ENCODE results near the gene SUCO.
"Not testable (repeated sequence)": the region's sequence is repeated elsewhere in the genome, so short reads cannot be mapped to it uniquely, and the experiment has no call there.

Gene SUCO

GRCh38 chr1:172532700-172533512, at the start of gene SUCO:
Gene SUCO, plus strand, starts transcription at chr1:172533150. Its CDS starts 286 bp downstream, at chr1:172533436.
- DNase-seq (ENCODE audit: low read depth), result peak; percentile 97

GRCh38 chr1:172483448-172483847, 49.5 kb upstream of the SUCO start:
- DNase-seq (ENCODE audit: low read depth), result no peak

- no peak for DNase-seq (ENCODE audit: low read depth)
Observed at GRCh38 chr1:172484252-172484651, 48.7 kb upstream of the SUCO start.

GRCh38 chr1:172485626-172486025, 47.3 kb upstream of the SUCO start:
- DNase-seq (ENCODE audit: low read depth), result no peak

GRCh38 chr1:172486805-172487454, 46.0 kb upstream of the SUCO start:
- DNase-seq (ENCODE audit: low read depth), result no peak

GRCh38 chr1:172487550-172487949, 45.4 kb upstream of the SUCO start:
- DNase-seq (ENCODE audit: low read depth), result no peak

- DNase-seq (ENCODE audit: low read depth), result no peak
Observed at GRCh38 chr1:172488393-172488792, 44.6 kb upstream of the SUCO start.

- DNase-seq (ENCODE audit: low read depth), result no peak
Observed at GRCh38 chr1:172489847-172490246, 43.1 kb upstream of the SUCO start.

- no peak for DNase-seq (ENCODE audit: low read depth)
Observed at GRCh38 chr1:172492421-172492820, 40.5 kb upstream of the SUCO start.

- no peak for DNase-seq (ENCODE audit: low read depth)
Observed at GRCh38 chr1:172494166-172494565, 38.8 kb upstream of the SUCO start.

GRCh38 chr1:172496127-172496526, 36.8 kb upstream of the SUCO start:
- DNase-seq (ENCODE audit: low read depth), result not testable (repeated sequence)

- no peak for DNase-seq (ENCODE audit: low read depth)
Observed at GRCh38 chr1:172496678-172497077, 36.3 kb upstream of the SUCO start.

- DNase-seq (ENCODE audit: low read depth), result no peak
Observed at GRCh38 chr1:172497230-172497629, 35.7 kb upstream of the SUCO start.

GRCh38 chr1:172498857-172499256, 34.1 kb upstream of the SUCO start:
- DNase-seq (ENCODE audit: low read depth), result no peak

GRCh38 chr1:172499636-172500141, 33.3 kb upstream of the SUCO start:
- DNase-seq (ENCODE audit: low read depth), result no peak

GRCh38 chr1:172500207-172500606, 32.7 kb upstream of the SUCO start:
- DNase-seq (ENCODE audit: low read depth), result no peak

- DNase-seq (ENCODE audit: low read depth), result no peak
Observed at GRCh38 chr1:172507741-172508140, 25.2 kb upstream of the SUCO start.

- DNase-seq (ENCODE audit: low read depth), result no peak
Observed at GRCh38 chr1:172510479-172510878, 22.5 kb upstream of the SUCO start.

GRCh38 chr1:172512591-172512990, 20.4 kb upstream of the SUCO start:
- no peak for DNase-seq (ENCODE audit: low read depth)

- no peak for DNase-seq (ENCODE audit: low read depth)
Observed at GRCh38 chr1:172513479-172513878, 19.5 kb upstream of the SUCO start.

- no peak for DNase-seq (ENCODE audit: low read depth)
Observed at GRCh38 chr1:172514108-172514507, 18.8 kb upstream of the SUCO start.

GRCh38 chr1:172515436-172515835, 17.5 kb upstream of the SUCO start:
- no peak for DNase-seq (ENCODE audit: low read depth)

- DNase-seq (ENCODE audit: low read depth), result no peak
Observed at GRCh38 chr1:172515927-172516326, 17.0 kb upstream of the SUCO start.

Measured in stimulated activated CD8-positive, alpha-beta memory T cell treated with anti-CD3 and anti-CD28 coated beads, Interleukin-7, amount 100 ng/mL, for 24 hours (primary cell).